SK-N-SH (cell line): ENCODE data around the gene RAI1.

ENCODE experiments used
- CTCF ChIP-seq: fragments of 200-600 bp; sonication (generic); IDR thresholded peaks from 2 replicates; pipeline ENCODE4 v1.6.1; 2017; ENCODE audit warnings: antibody characterized with exemption, mild to moderate bottlenecking, moderate library complexity
- FOSL2 ChIP-seq: IDR thresholded peaks from 2 replicates; pipeline ENCODE4 v1.4.0; 2012; ENCODE audit warnings: low read depth, mild to moderate bottlenecking, moderate library complexity, borderline replicate concordance
- FOXJ3 ChIP-seq: sonication (generic); formaldehyde crosslinking; IDR thresholded peaks from 2 replicates; pipeline ENCODE4 v1.5.1; 2020; ENCODE audit warnings: mild to moderate bottlenecking, missing genetic modification reagents
- IRF3 ChIP-seq: fragments of 150-350 bp; IDR thresholded peaks from 2 replicates; pipeline ENCODE4 v1.6.1; 2016; ENCODE audit warnings: mild to moderate bottlenecking, low read depth, low read length
- POLR2AphosphoS5 ChIP-seq: IDR thresholded peaks from 2 replicates; pipeline ENCODE4 v1.6.1; 2012; ENCODE audit warnings: low read depth, low read length
- SMC3 ChIP-seq: IDR thresholded peaks from 2 replicates; pipeline ENCODE4 v1.6.1; 2012; ENCODE audit warnings: low read depth, low read length, improper control_type of control experiment

- no peak for TF ChIP-seq CTCF
- TF ChIP-seq POLR2AphosphoS5 = no peak
- no peak for TF ChIP-seq FOXJ3 (CRISPR knock-in tag)
- no peak for TF ChIP-seq SMC3
- no peak for TF ChIP-seq IRF3
- no peak for TF ChIP-seq FOSL2
These were observed 175.1 kb downstream of the RAI1 start for GRCh38 chr17:17856386-17856785.
